Kidney (tissue), 14 donors: Measurements from ENCODE around the gene RRP1. TPM values are rescaled to one million over a fixed set of nuclear protein-coding genes. Genes with fewer than 3 reads are reported as not detected.

Experiments used
- DNase-seq, 5 donors: peaks; one replicate each; pipeline ENCODE4 v3.0.0-alpha.2; 2013 to 2020
- FAIRE-seq: peaks from 2 replicates; lab custom pipeline; 2012; peaks lifted over from hg19 to GRCh38; lab: Jason Lieb, UNC
- H3K27ac ChIP-seq, 2 donors: one replicate each; pipeline ENCODE4 v1.7.0; 2013; ENCODE audit warnings: low read depth in 2 of 2, low read length in 2 of 2, inconsistent platforms in 1 of 2
- H3K27me3 ChIP-seq: one replicate; pipeline ENCODE4 v1.7.1; 2013; ENCODE audit warnings: low read length, inconsistent platforms; ENCODE audit not compliant: control insufficient read depth, insufficient read depth
- H3K36me3 ChIP-seq, 3 donors: one replicate each; pipeline versions ENCODE4 v1.7.0 to v1.7.1; 2013; ENCODE audit warnings: low read length in 3 of 3, control low read depth in 1 of 3, inconsistent platforms in 1 of 3; ENCODE audit not compliant: insufficient read depth in 3 of 3, control insufficient read depth in 2 of 3
- H3K4me1 ChIP-seq, 3 donors: one replicate each; pipeline versions ENCODE4 v1.7.0 to v1.7.1; 2013; ENCODE audit warnings: low read length in 3 of 3, inconsistent platforms in 1 of 3, low read depth in 1 of 3; ENCODE audit not compliant: control insufficient read depth in 2 of 3, insufficient read depth in 2 of 3
- H3K4me3 ChIP-seq, 3 donors: one replicate each; pipeline versions ENCODE4 v1.7.0 to v1.8.1; 2013; ENCODE audit warnings: low read length in 3 of 3, control low read depth in 1 of 3, inconsistent platforms in 1 of 3
- H3K9ac ChIP-seq, 3 donors: one replicate each; pipeline versions ENCODE4 v1.7.0 to v1.7.1; 2013; ENCODE audit warnings: low read length in 3 of 3, control low read depth in 1 of 3, inconsistent platforms in 1 of 3
- H3K9me3 ChIP-seq, 3 donors: one replicate each; pipeline versions ENCODE4 v1.7.0 to v1.7.1; 2013; ENCODE audit warnings: low read length in 3 of 3, control low read depth in 1 of 3, inconsistent platforms in 1 of 3; ENCODE audit not compliant: control insufficient read depth in 2 of 3, insufficient read depth in 1 of 3
- CTCF ChIP-seq: IDR thresholded peaks from 3 replicates; pipeline ENCODE4 v1.5.1; 2012; ENCODE audit warnings: mild to moderate bottlenecking, moderate library complexity, borderline replicate concordance; ENCODE audit not compliant: insufficient read depth; ENCODE audit errors: extremely low read depth
- intact Hi-C: fragments of 100-400 bp; cut with DNase I; formaldehyde crosslinking; loops from one replicate; pipeline ENCODE4 v1.11.1; 2022
- polyA plus RNA-seq: library from polyadenylated mRNA; stranded (reverse); fragments of 350-450 nt; fragmentation: Illumina TruSeq; extraction: RNeasy Lipid Tissue Mini Kit (QIAGEN cat#74804); gene quantifications from one replicate; pipeline ENCODE4 v1.2.3, GENCODE V29; 2014; ENCODE audit warnings: low read depth, low replicate concordance; ENCODE audit not compliant: insufficient read depth
- total RNA-seq: library from RNA; stranded (reverse); fragmentation: NEBNext Ultra II Directional; extraction: Animal tissue kit (Norgen Biotek cat#: 25700); gene quantifications from one replicate; pipeline ENCODE4 v1.2.1, GENCODE V29; 2021
- donor health status: control.
- donor health status: control.
- donor health status: control.
- donor health status: control.
- donor health status: control.
- donor health status: DM: yes; HTN: yes; CAD: no.
- donor health status: Normal renal cell carcinoma (clear cell type).

The RRP1 gene
- total and polyA plus RNA-seq, 2 donors from 2014 or later: 12.9 to 18.7 TPM

DNA sequence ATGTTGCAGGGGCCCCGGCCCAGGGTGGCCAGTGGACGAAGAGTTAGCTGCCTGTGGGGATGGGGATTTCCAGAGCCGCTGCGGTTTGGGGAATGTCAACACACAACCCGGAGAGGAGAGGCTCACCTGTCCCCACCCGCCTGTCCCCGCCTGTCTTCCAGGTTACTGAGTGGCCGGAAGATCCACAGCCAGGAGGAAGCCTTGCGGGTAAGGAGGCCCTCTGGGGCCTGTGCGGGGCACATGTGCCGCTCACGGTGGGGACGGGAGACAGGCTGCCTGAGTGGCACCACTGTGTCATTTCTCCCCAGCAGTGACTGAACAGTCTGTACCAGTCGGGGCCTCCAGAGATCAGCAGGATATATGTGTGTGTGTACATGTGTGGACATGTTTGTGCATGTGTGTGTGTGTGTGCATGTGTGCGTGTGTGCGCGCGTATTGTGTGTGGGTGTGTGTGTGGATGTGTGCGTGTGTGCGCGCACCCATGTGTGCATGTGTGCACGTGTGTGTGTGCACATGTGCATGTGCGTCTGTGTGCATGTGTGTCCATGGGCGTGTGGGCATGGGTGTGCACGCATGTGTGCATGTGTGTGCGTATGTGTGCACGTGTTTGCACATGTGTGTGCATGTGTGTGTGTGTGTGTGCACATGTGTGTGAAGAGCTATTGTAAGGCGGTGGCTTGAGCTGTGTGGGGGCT is 38.9 kb upstream of the RRP1 start:
- DNase-seq (no peak), FAIRE-seq (no peak)
- H3K4me1 ChIP-seq: no peaks in the 10 kb centered on the region
- H3K9ac ChIP-seq: no peak overlapping the region
- no peak for TF ChIP-seq CTCF
- no peak overlapping the region for H3K27ac ChIP-seq
- no peaks in the 10 kb centered on the region for H3K27me3 ChIP-seq
- peaks cover 5 to 64% (median 21%) of the 10 kb centered on the region in 3 donors for H3K36me3 ChIP-seq
- H3K9me3 ChIP-seq: no peaks in the 10 kb centered on the region
- no peak overlapping the region for H3K4me3 ChIP-seq
- intact Hi-C loops: no loop called here

GRCh38 chr21:43751955-43752591 is 37.3 kb upstream of the RRP1 start:
- H3K4me1 ChIP-seq: no peaks in the 10 kb centered on the region
- no peak overlapping the region for H3K4me3 ChIP-seq
- peaks cover 5 to 64% (median 18%) of the 10 kb centered on the region in 3 donors for H3K36me3 ChIP-seq
- FAIRE-seq (no peak), DNase-seq (no peak)
- no peaks in the 10 kb centered on the region for H3K9me3 ChIP-seq
- no peak overlapping the region for H3K27ac ChIP-seq
- intact Hi-C loops: no loop called here
- no peaks in the 10 kb centered on the region for H3K27me3 ChIP-seq
- TF ChIP-seq CTCF: no peak
- H3K9ac ChIP-seq: no peak overlapping the region

DNA sequence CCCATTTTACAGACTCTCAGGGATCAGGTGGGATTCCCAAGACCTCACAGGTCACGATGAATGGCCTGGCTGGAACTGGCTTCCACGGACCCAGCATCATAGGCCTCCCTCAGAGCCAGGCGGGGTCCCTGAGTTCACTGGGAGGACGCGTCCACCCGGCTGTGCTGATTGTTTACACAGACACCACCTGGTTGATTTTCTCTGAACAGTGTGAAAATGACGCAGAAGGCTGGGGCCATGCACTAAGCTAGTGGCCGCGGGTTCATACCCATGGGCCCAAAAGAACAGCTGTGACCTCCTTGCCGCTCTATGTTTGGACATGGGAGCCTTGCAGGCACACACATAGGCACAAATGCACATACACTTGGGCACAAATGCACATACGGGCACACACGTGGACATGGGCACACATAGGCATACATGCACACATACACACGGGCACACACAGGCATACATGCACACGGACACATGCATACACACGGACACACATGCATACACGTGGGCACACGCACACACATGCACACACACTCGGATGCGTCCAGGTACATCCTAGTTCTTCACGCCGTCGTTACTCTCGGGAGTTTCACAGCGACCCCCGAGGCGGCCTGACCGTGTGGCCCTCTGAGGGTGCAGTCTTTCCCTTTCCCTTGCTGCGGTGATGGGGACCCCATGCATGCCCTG is 36.5 kb upstream of the RRP1 start:
- TF ChIP-seq CTCF: no peak
- H3K27ac ChIP-seq: no peak overlapping the region
- no peak for FAIRE-seq
- intact Hi-C loops: no loop called here
- no peak overlapping the region for H3K9ac ChIP-seq
- H3K4me3 ChIP-seq: no peak overlapping the region
- no peaks in the 10 kb centered on the region for H3K9me3 ChIP-seq
- H3K27me3 ChIP-seq: no peaks in the 10 kb centered on the region
- H3K36me3 ChIP-seq: peaks cover 5 to 60% (median 18%) of the 10 kb centered on the region in 3 donors
- no peaks in the 10 kb centered on the region for H3K4me1 ChIP-seq
- DNase-seq: peak in 1 of 5 donors; percentile 35
